KMS-11 (cell line): ENCODE results near the gene PAPPA.

ENCODE experiments used
- H2AFZ ChIP-seq: fragments of 200-600 bp; sonication (generic); 2 replicates; pipeline ENCODE4 v1.6.1; 2016; ENCODE audit warnings: antibody characterized with exemption, mixed run types, low read depth
- H3K27ac ChIP-seq: fragments of 200-600 bp; sonication (generic); 2 replicates; pipeline ENCODE4 v1.6.1; 2016; ENCODE audit warnings: mild to moderate bottlenecking, mixed run types
- H3K27me3 ChIP-seq: fragments of 200-600 bp; sonication (generic); 2 replicates; pipeline ENCODE4 v1.6.1; 2017; ENCODE audit warnings: mild to moderate bottlenecking, low read depth, mixed run types, moderate library complexity; ENCODE audit not compliant: insufficient read depth
- H3K36me3 ChIP-seq: fragments of 200-600 bp; sonication (generic); 2 replicates; pipeline ENCODE4 v1.6.1; 2017; ENCODE audit warnings: mild to moderate bottlenecking, mixed run types; ENCODE audit not compliant: insufficient read depth
- H3K4me1 ChIP-seq: fragments of 200-600 bp; sonication (generic); 2 replicates; pipeline ENCODE4 v1.6.1; 2016; ENCODE audit warnings: mild to moderate bottlenecking, low read depth, mixed run types; ENCODE audit not compliant: poor library complexity, severe bottlenecking
- H3K4me2 ChIP-seq: fragments of 200-600 bp; sonication (generic); 2 replicates; pipeline ENCODE4 v1.7.0; 2016; ENCODE audit warnings: mild to moderate bottlenecking, mixed run types
- H3K4me3 ChIP-seq: fragments of 200-600 bp; sonication (generic); IDR thresholded peaks from 2 replicates; pipeline ENCODE4 v1.6.1; 2017; ENCODE audit warnings: low read depth, low read length, mixed read lengths; ENCODE audit not compliant: insufficient read depth
- H3K79me2 ChIP-seq: fragments of 200-600 bp; sonication (generic); 2 replicates; pipeline ENCODE4 v1.6.1; 2016; ENCODE audit warnings: low read depth, mixed run types; ENCODE audit not compliant: insufficient read depth
- H3K9ac ChIP-seq: fragments of 200-600 bp; sonication (generic); 2 replicates; pipeline ENCODE4 v1.6.1; 2016; ENCODE audit warnings: mild to moderate bottlenecking, mixed run types
- H4K20me1 ChIP-seq: fragments of 200-600 bp; sonication (generic); 2 replicates; pipeline ENCODE4 v1.6.1; 2016; ENCODE audit warnings: mild to moderate bottlenecking, mixed run types; ENCODE audit not compliant: insufficient read depth
- CTCF ChIP-seq: fragments of 200-600 bp; sonication (generic); conservative IDR thresholded peaks from 2 replicates; pipeline ENCODE4 v1.6.1; 2017; ENCODE audit warnings: low read depth, mild to moderate bottlenecking, antibody characterized with exemption, low read length, moderate library complexity, mixed read lengths

Gene PAPPA

GRCh38 chr9:116212986-116213692 lies 59.5 kb downstream of the PAPPA start:
- H4K20me1 ChIP-seq: no peaks in the 10 kb centered on the region
- TF ChIP-seq CTCF: no peak
- no peak overlapping the region for H3K4me2 ChIP-seq
- H2AFZ ChIP-seq: no peak overlapping the region
- no peak overlapping the region for H3K9ac ChIP-seq
- H3K27ac ChIP-seq: no peak overlapping the region
- H3K27me3 ChIP-seq: no peaks in the 10 kb centered on the region
- no peak overlapping the region for H3K4me3 ChIP-seq
- no peaks in the 10 kb centered on the region for H3K36me3 ChIP-seq
- no peaks in the 10 kb centered on the region for H3K79me2 ChIP-seq
- no peaks in the 10 kb centered on the region for H3K4me1 ChIP-seq

- no peak overlapping the region for H3K27ac ChIP-seq
- H3K4me2 ChIP-seq: no peak overlapping the region
- H4K20me1 ChIP-seq: no peaks in the 10 kb centered on the region
- no peak overlapping the region for H3K9ac ChIP-seq
- H3K4me1 ChIP-seq: no peaks in the 10 kb centered on the region
- no peaks in the 10 kb centered on the region for H3K79me2 ChIP-seq
- no peaks in the 10 kb centered on the region for H3K36me3 ChIP-seq
- H2AFZ ChIP-seq: no peak overlapping the region
- H3K4me3 ChIP-seq: no peak overlapping the region
- TF ChIP-seq CTCF: no peak
- no peaks in the 10 kb centered on the region for H3K27me3 ChIP-seq
Observed at GRCh38 chr9:116213693-116214047, 60.1 kb downstream of the PAPPA start.

- no peak for TF ChIP-seq CTCF
- no peaks in the 10 kb centered on the region for H3K79me2 ChIP-seq
- H3K36me3 ChIP-seq: no peaks in the 10 kb centered on the region
Observed at GRCh38 chr9:116218399-116218798, 64.8 kb downstream of the PAPPA start.

GRCh38 chr9:116219686-116220085 lies 66.1 kb downstream of the PAPPA start:
- Histone ChIP-seq H3K4me1 (no peaks in the 10 kb centered on the region), H3K27me3 (no peaks in the 10 kb centered on the region), H2AFZ (no peak overlapping the region), H3K4me2 (no peak overlapping the region), H3K27ac (no peak overlapping the region), H3K4me3 (no peak overlapping the region), H4K20me1 (no peaks in the 10 kb centered on the region), H3K36me3 (no peaks in the 10 kb centered on the region), H3K79me2 (no peaks in the 10 kb centered on the region), H3K9ac (no peak overlapping the region)
- TF ChIP-seq CTCF: no peak

More at GRCh38 chr9:116218399-116218798, 64.8 kb downstream of the PAPPA start:
- Histone ChIP-seq H3K9ac (no peak overlapping the region), H3K4me1 (no peaks in the 10 kb centered on the region), H2AFZ (no peak overlapping the region), H3K27me3 (no peaks in the 10 kb centered on the region), H4K20me1 (no peaks in the 10 kb centered on the region), H3K4me3 (no peak overlapping the region), H3K4me2 (no peak overlapping the region), H3K27ac (no peak overlapping the region)
